ENCODE measurements around the gene SPINK6. TPM values are rescaled to one million over a fixed set of nuclear protein-coding genes. Genes with fewer than 3 reads are reported as not detected.
A peak's percentile ranks its signal among the peaks of the same experiment; 100 is the strongest.

SPINK6 gene
- total RNA-seq, 1 donor from 2014 or later = not detected

GRCh38 chr5:148186248-148187003 is 16.4 kb upstream of the SPINK6 start:
- Histone ChIP-seq H3K9me3 (no peaks in the 10 kb centered on the region), H3K27me3 (ENCODE audit: low read depth) (no peaks in the 10 kb centered on the region), H3K4me3 (no peak overlapping the region), H3K27ac (peak overlapping the region; percentile 9), H3K4me1 (no peaks in the 10 kb centered on the region), H3K36me3 (no peaks in the 10 kb centered on the region)
- ATAC-seq (peak; percentile 90 to 96), DNase-seq (no peak)
- TF ChIP-seq, protein P1, sequence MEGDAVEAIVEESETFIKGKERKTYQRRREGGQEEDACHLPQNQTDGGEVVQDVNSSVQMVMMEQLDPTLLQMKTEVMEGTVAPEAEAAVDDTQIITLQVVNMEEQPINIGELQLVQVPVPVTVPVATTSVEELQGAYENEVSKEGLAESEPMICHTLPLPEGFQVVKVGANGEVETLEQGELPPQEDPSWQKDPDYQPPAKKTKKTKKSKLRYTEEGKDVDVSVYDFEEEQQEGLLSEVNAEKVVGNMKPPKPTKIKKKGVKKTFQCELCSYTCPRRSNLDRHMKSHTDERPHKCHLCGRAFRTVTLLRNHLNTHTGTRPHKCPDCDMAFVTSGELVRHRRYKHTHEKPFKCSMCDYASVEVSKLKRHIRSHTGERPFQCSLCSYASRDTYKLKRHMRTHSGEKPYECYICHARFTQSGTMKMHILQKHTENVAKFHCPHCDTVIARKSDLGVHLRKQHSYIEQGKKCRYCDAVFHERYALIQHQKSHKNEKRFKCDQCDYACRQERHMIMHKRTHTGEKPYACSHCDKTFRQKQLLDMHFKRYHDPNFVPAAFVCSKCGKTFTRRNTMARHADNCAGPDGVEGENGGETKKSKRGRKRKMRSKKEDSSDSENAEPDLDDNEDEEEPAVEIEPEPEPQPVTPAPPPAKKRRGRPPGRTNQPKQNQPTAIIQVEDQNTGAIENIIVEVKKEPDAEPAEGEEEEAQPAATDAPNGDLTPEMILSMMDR (IDR thresholded peaks at IDR 0.05) = no peak
- intact Hi-C loops (cut with DNase I) = no loop called here

DNA sequence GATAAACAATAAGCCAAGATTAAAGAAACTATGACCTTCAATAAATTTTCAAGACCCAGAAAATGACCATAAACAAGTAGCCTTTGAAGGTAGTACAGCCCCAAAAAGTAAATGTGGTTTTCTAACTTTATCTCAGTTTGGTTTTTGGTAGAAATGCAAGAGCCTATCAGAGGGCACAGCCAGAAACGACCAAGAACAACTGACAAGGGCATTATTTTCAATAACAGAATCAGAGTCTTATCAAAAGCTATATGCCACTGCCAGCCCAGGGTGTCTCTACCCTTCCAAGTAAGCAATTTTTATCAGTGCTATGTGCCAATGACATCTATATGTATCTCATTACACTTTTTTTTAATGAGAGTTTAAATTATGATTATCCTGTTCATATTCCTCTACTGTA is 11.8 kb upstream of the SPINK6 start:
- intact Hi-C loops (cut with DNase I) = no loop called here
- Histone ChIP-seq H3K27me3 (ENCODE audit: low read depth) (no peaks in the 10 kb centered on the region), H3K9me3 (no peaks in the 10 kb centered on the region), H3K4me3 (no peak overlapping the region), H3K27ac (no peak overlapping the region), H3K36me3 (no peaks in the 10 kb centered on the region), H3K4me1 (no peaks in the 10 kb centered on the region)
- DNase-seq (no peak), ATAC-seq (no peak)
- TF ChIP-seq, protein P1 (IDR thresholded peaks at IDR 0.05) = no peak

GRCh38 chr5:148193202-148193601 is 9.6 kb upstream of the SPINK6 start:
- no peaks in the 10 kb centered on the region for H3K4me1 ChIP-seq
- no peaks in the 10 kb centered on the region for H3K27me3 ChIP-seq (ENCODE audit: low read depth)
- no peak overlapping the region for H3K4me3 ChIP-seq
- intact Hi-C loops (cut with DNase I) = no loop called here
- H3K36me3 ChIP-seq = no peaks in the 10 kb centered on the region
- ATAC-seq (no peak), DNase-seq (no peak)
- no peaks in the 10 kb centered on the region for H3K9me3 ChIP-seq
- no peak overlapping the region for H3K27ac ChIP-seq
- TF ChIP-seq, protein P1 (IDR thresholded peaks at IDR 0.05) = no peak

DNA sequence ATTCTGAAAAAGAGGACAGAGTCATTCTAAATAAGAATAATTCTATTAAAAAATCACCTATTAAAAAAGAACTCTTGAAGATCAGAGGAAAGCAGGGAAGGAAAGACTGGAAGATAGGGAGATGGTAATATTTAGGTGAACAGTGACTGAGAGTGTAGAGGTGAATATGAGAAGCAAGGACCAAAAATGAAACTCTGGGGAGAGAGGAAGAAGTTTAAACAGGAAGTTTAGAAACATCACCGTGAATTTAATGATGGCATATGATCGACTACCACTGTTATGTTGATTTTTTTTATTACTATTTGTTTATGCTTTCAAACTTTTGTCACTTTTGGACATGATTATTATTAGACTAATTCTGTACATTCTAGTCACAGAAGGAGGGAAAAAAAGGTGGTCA is 1.7 kb upstream of the SPINK6 start:
- intact Hi-C loops (cut with DNase I) = no loop called here

DNA sequence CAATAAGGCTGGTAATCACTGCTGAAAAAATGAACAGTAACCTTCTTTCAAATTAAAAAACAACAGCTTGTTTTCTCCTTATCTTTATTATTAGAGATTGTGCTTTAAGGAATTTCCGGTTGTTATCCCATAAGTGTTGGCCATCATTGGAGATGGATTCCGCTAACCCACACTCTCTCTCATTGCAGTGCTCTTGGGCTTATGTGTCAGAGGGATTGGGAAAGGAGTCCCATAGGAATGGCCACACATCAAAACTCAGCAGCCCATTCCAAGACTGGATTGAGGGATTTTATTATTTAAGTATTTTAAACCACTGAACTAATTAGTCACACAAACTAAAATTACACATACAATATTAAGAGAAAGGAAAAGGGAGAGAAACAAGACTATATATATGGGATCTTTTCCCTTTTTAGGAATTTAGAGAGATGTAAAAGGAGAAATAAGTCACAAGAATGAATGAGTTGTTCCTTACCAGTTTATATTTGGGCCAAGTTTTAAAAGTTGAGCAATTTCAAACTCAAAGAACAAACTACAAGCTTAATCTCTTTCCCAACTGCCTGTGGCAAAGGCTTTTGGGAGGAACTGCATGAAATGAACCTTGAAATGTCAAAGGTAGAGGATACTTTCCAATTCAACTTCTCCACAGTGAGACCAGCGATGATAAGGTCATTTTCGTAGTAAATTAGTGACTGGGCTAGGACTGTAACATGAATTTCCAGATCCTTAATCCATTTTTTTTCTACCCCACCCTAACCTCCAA is 2.4 kb downstream of the SPINK6 start:
- H3K27ac ChIP-seq = no peak overlapping the region
- no peaks in the 10 kb centered on the region for H3K27me3 ChIP-seq (ENCODE audit: low read depth)
- no peak overlapping the region for H3K4me3 ChIP-seq
- TF ChIP-seq, protein P1 (IDR thresholded peaks at IDR 0.05) = no peak
- intact Hi-C loops (cut with DNase I) = no loop called here
- DNase-seq = no peak
- H3K9me3 ChIP-seq = no peaks in the 10 kb centered on the region
- no peaks in the 10 kb centered on the region for H3K36me3 ChIP-seq
- peak in 1 of 2 donors; percentile 54 for ATAC-seq
- peaks cover 8% of the 10 kb centered on the region for H3K4me1 ChIP-seq

More for the DNA sequence above, 1.7 kb upstream of the SPINK6 start:
- peaks cover 4% of the 10 kb centered on the region for H3K4me1 ChIP-seq
- no peaks in the 10 kb centered on the region for H3K36me3 ChIP-seq
- H3K4me3 ChIP-seq = no peak overlapping the region
- H3K9me3 ChIP-seq = no peaks in the 10 kb centered on the region
- ATAC-seq (no peak), DNase-seq (no peak)
- H3K27ac ChIP-seq = no peak overlapping the region
- TF ChIP-seq, protein P1 (IDR thresholded peaks at IDR 0.05) = no peak
- H3K27me3 ChIP-seq (ENCODE audit: low read depth) = no peaks in the 10 kb centered on the region
